MCF 10A (cell line): ENCODE results near the gene PIGU. TPM values are rescaled to one million over a fixed set of nuclear protein-coding genes. Genes with fewer than 3 reads are reported as not detected.
A peak's percentile ranks its signal among the peaks of the same experiment; 100 is the strongest.

Experiments used
- BruUV-seq: library from RNA; stranded (reverse); fragments of 400-500 nt; replicated peaks from 2 replicates; lab custom pipeline; 2021; lab: Mats Ljungman, UMichigan
- CTCF ChIA-PET: fragments of 300-600 bp; sonication (Branson Sonifier 250); formaldehyde crosslinking; extraction: SDS; loops from one replicate; lab custom pipeline; 2021; ENCODE audit warnings: antibody characterized with exemption, inconsistent platforms; lab: Yijun Ruan, JAX
- POLR2A ChIA-PET: fragments of 300-600, 350-650 bp; sonication (Branson Sonifier 250); formaldehyde crosslinking; extraction: SDS; loops from one replicate; lab custom pipeline; 2020; ENCODE audit warnings: antibody characterized with exemption, inconsistent platforms; lab: Yijun Ruan, JAX
- DNase-seq: peaks from one replicate; pipeline ENCODE4 v3.0.0-alpha.2; 2018; ENCODE audit not compliant: unreplicated experiment
- H3K27ac Mint-ChIP-seq: one replicate; pipeline ENCODE4 v1.8.0; 2022; ENCODE audit warnings: mild to moderate bottlenecking, low read depth, mixed read lengths; ENCODE audit not compliant: unreplicated experiment
- H3K27me3 Mint-ChIP-seq: one replicate; pipeline ENCODE4 v1.8.0; 2022; ENCODE audit warnings: mixed read lengths; ENCODE audit not compliant: insufficient read depth, unreplicated experiment
- H3K36me3 Mint-ChIP-seq: one replicate; pipeline ENCODE4 v1.8.0; 2022; ENCODE audit warnings: mild to moderate bottlenecking, moderate library complexity, mixed read lengths; ENCODE audit not compliant: insufficient read depth, unreplicated experiment
- H3K4me1 Mint-ChIP-seq: one replicate; pipeline ENCODE4 v1.8.0; 2022; ENCODE audit warnings: mixed read lengths; ENCODE audit not compliant: insufficient read depth, unreplicated experiment
- H3K4me3 Mint-ChIP-seq: one replicate; pipeline ENCODE4 v1.8.0; 2022; ENCODE audit warnings: mild to moderate bottlenecking, moderate library complexity, mixed read lengths; ENCODE audit not compliant: unreplicated experiment
- H3K9me3 Mint-ChIP-seq: one replicate; pipeline ENCODE4 v1.8.0; 2022; ENCODE audit warnings: mixed read lengths; ENCODE audit not compliant: unreplicated experiment
- intact Hi-C: fragments of 100-400 bp; cut with micrococcal nuclease; formaldehyde crosslinking; loops from 2 replicates; pipeline ENCODE4 v1.14.1; 2022
- total RNA-seq: library from RNA; stranded (reverse); gene quantifications from 2 replicates; pipeline ENCODE4 v1.2.3, GENCODE V29; 2022
- TF ChIP-seq, protein P1 (sequence below): fragments of 200-600 bp; IDR thresholded peaks from one replicate; pipeline ENCODE4 v1.8.0; 2022; ENCODE audit warnings: antibody characterized with exemption, mild to moderate bottlenecking; ENCODE audit not compliant: unreplicated experiment

PIGU gene
- total RNA-seq, 1 experiment from 2014 or later, result 14.5 TPM

DNA sequence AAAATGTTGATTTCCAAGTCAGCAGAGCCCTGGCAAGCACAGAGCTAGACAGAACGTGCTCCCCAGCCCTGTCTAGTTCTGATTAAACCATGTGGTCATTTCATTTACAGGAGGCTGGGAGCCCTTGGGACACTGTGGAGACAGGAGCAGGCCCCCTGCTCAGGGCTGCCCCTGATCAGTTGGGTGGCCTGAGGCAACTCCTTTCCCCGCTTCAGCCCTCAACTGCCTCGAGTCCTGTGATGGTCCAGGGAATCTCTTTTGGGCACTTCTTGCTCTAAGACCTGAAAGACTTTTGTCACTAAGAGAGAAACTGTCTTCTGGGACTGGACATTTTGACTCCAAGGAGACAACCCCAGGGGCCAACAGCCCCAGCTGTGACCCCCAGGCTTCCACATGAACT lies 147.2 kb downstream of the PIGU start:
- Mint-ChIP-seq H3K9me3 (no peaks in the 10 kb centered on the region), H3K4me3 (no peak overlapping the region), H3K4me1 (peaks cover 28% of the 10 kb centered on the region), H3K27ac (no peak overlapping the region), H3K27me3 (no peaks in the 10 kb centered on the region), H3K36me3 (peaks cover 73% of the 10 kb centered on the region)
- POLR2A ChIA-PET, result interaction anchor here (5.7 kb wide), 1 partner anchor 13 kb away, joined by 34 read pairs; the partner anchor contains the start of gene DYNLRB1
- BruUV-seq, result no TSS peak
- intact Hi-C loops, result loop anchor here (10.0 kb wide), 1 partner anchor 335 kb away; no protein-coding TSS in a partner anchor
- TF ChIP-seq, protein P1, sequence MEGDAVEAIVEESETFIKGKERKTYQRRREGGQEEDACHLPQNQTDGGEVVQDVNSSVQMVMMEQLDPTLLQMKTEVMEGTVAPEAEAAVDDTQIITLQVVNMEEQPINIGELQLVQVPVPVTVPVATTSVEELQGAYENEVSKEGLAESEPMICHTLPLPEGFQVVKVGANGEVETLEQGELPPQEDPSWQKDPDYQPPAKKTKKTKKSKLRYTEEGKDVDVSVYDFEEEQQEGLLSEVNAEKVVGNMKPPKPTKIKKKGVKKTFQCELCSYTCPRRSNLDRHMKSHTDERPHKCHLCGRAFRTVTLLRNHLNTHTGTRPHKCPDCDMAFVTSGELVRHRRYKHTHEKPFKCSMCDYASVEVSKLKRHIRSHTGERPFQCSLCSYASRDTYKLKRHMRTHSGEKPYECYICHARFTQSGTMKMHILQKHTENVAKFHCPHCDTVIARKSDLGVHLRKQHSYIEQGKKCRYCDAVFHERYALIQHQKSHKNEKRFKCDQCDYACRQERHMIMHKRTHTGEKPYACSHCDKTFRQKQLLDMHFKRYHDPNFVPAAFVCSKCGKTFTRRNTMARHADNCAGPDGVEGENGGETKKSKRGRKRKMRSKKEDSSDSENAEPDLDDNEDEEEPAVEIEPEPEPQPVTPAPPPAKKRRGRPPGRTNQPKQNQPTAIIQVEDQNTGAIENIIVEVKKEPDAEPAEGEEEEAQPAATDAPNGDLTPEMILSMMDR, result no peak
- DNase-seq, result no peak
- CTCF ChIA-PET, result interaction anchor here (0.9 to 2.1 kb wide), 5 partner anchors 10 to 217 kb away, joined by 3 to 19 read pairs (median 3); partner anchors contain the start of gene DYNLRB1

DNA sequence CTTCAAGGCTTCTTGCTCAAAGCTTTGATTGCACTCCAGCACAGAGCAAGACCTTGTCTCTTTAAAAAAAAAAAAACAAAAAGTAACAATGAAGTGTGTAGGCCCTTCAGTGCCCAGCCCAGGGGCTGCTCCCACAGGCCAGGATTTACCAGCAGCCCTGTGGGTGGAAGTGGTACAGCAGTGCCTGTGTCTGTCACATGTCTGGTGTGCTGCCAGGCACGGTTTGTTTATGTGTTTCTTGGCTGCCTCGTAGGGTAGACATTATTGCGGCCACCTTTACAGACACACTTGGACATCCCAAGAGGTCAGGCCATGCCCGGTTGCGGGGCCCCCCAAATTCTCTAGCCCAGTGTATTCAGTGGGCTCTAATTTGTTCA lies 148.0 kb downstream of the PIGU start:
- H3K36me3 Mint-ChIP-seq, result peaks cover 70% of the 10 kb centered on the region
- H3K4me1 Mint-ChIP-seq, result peaks cover 28% of the 10 kb centered on the region
- ChIA-PET CTCF (interaction anchor here (1.5 kb wide), 1 partner anchor 216 kb away, joined by 3 read pairs; no protein-coding TSS in a partner anchor), POLR2A (no interaction called here)
- TF ChIP-seq, protein P1, result no peak
- no peaks in the 10 kb centered on the region for H3K27me3 Mint-ChIP-seq
- no TSS peak for BruUV-seq
- H3K9me3 Mint-ChIP-seq, result no peaks in the 10 kb centered on the region
- intact Hi-C loops, result loop anchor here (10.0 kb wide), 1 partner anchor 334 kb away; no protein-coding TSS in a partner anchor
- H3K27ac Mint-ChIP-seq, result no peak overlapping the region
- peak; percentile 34 for DNase-seq
- H3K4me3 Mint-ChIP-seq, result no peak overlapping the region

DNA sequence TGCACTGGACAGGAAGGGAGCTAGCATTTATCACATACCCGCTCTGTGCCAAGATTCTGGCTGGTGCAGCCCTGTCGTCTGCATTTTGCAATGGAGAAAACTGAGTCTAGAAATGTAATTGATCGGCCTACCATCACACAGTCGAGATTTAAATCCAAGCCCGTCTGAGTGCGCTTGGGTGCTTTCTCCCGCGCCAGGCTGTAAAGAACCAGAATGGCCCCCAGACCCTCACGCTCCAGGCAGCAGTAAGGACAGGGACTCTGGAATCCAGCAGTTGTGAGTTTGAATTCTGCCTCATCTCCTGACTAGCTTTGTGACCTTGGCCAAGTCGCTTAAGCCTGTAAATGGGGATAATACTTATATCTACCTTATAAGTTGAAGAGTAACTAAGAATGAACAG lies 149.9 kb downstream of the PIGU start:
- no peak for DNase-seq
- BruUV-seq, result no TSS peak
- peaks cover 38% of the 10 kb centered on the region for H3K4me1 Mint-ChIP-seq
- TF ChIP-seq, protein P1, result no peak
- H3K4me3 Mint-ChIP-seq, result peak overlapping the region; percentile 72
- H3K36me3 Mint-ChIP-seq, result peaks cover 78% of the 10 kb centered on the region
- CTCF ChIA-PET, result interaction anchor here (0.6 to 2.0 kb wide), 9 partner anchors 10 to 216 kb away, joined by 3 to 9 read pairs (median 4); partner anchors contain the start of gene DYNLRB1
- H3K27ac Mint-ChIP-seq, result peak overlapping the region; percentile 97
- no peaks in the 10 kb centered on the region for H3K9me3 Mint-ChIP-seq
- no peaks in the 10 kb centered on the region for H3K27me3 Mint-ChIP-seq
- intact Hi-C loops, result loop anchor here (10.0 kb wide), 1 partner anchor 332 kb away; no protein-coding TSS in a partner anchor
- POLR2A ChIA-PET, result interaction anchor here (0.7 to 5.0 kb wide), 7 partner anchors 9 to 1939 kb away, joined by 3 to 205 read pairs (median 4); partner anchors contain the start of genes AHCY, DYNLRB1, MAP1LC3A and PIGU

DNA sequence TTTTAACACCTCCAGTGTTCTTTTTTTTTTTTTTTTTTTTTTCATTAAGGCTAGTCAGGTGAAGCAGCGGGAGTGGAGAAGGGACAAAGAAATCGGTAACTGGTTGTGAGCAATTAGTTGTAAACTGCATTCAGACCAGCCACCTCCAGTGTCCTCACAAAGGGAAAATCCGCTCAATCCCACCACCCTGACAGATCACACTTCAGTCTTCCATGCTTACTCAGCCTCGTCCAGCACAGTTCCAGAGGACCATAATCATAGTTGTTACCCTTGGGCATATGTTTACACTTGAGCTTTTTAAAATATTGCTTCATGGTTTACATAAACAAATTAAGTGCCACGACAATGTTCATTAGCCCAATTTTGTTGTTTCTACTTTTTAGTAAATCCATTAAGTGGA lies 150.4 kb downstream of the PIGU start:
- no peaks in the 10 kb centered on the region for H3K27me3 Mint-ChIP-seq
- H3K27ac Mint-ChIP-seq, result peak overlapping the region; percentile 97
- peaks cover 36% of the 10 kb centered on the region for H3K4me1 Mint-ChIP-seq
- no peaks in the 10 kb centered on the region for H3K9me3 Mint-ChIP-seq
- TF ChIP-seq, protein P1, result no peak
- ChIA-PET CTCF (interaction anchor here (1.0 to 2.0 kb wide), 7 partner anchors 9 to 215 kb away, joined by 3 to 9 read pairs (median 5); partner anchors contain the start of gene DYNLRB1), POLR2A (interaction anchor here (1.0 to 5.0 kb wide), 10 partner anchors 10 to 224 kb away, joined by 3 to 205 read pairs (median 4); partner anchors contain the start of genes AHCY, DYNLRB1, MAP1LC3A and PIGU)
- H3K36me3 Mint-ChIP-seq, result peaks cover 77% of the 10 kb centered on the region
- no peak for DNase-seq
- intact Hi-C loops, result loop anchor here (1.0 to 10.0 kb wide), 2 partner anchors 10 to 332 kb away; partner anchors contain the start of gene DYNLRB1
- BruUV-seq, result no TSS peak
- H3K4me3 Mint-ChIP-seq, result peak overlapping the region; percentile 72
